Skeletal muscle satellite cell (primary cell): ENCODE measurements around the gene GABRE.

Experiments used
- H3K27me3 ChIP-seq: 2 replicates; pipeline ENCODE4 v1.7.0; 2013; ENCODE audit warnings: low read length; ENCODE audit not compliant: control insufficient read depth, insufficient read depth
- H3K36me3 ChIP-seq: 2 replicates; pipeline ENCODE4 v1.7.0; 2013; ENCODE audit warnings: mild to moderate bottlenecking, control low read depth, low read length; ENCODE audit not compliant: insufficient read depth
- H3K4me1 ChIP-seq: 2 replicates; pipeline ENCODE4 v1.7.0; 2013; ENCODE audit warnings: low read length; ENCODE audit not compliant: control insufficient read depth, insufficient read depth
- H3K4me2 ChIP-seq: 2 replicates; pipeline ENCODE4 v1.7.0; 2013; ENCODE audit warnings: mild to moderate bottlenecking, low read length
- H3K4me3 ChIP-seq: 2 replicates; pipeline ENCODE4 v1.7.0; 2013; ENCODE audit warnings: low read length
- H3K9ac ChIP-seq: 2 replicates; pipeline ENCODE4 v1.7.0; 2013; ENCODE audit warnings: mild to moderate bottlenecking, low read depth, low read length, moderate library complexity
- H3K9me3 ChIP-seq: replicated peaks from 2 replicates; pipeline ENCODE4 v1.7.0; 2013; ENCODE audit warnings: mild to moderate bottlenecking, control low read depth, low read length

The GABRE gene

DNA sequence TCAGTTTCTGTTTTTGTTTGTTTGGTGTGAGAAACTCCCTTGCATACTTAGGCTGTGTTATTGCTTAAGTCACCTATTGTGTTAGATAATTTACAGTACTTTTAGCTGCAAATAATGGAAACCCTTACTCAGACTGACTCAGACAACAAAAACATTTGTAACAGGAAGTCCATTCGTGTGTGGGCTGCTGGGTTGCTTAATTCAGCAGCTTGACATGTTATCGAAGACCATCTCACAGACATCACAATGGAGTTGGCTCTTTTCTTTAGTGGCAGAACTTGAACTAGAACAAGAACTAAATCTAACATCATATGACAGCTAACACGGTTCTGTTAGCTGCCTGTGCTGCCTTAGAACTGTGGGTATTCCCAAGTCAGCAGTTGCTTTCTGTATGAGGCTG, 9.9 kb upstream of the GABRE start:
- H3K4me3 ChIP-seq, result no peak overlapping the region
- H3K4me2 ChIP-seq, result peak overlapping the region; percentile 47
- H3K9me3 ChIP-seq, result no peaks in the 10 kb centered on the region
- H3K4me1 ChIP-seq, result peaks cover 57% of the 10 kb centered on the region
- H3K27me3 ChIP-seq, result no peaks in the 10 kb centered on the region
- H3K36me3 ChIP-seq, result no peaks in the 10 kb centered on the region
- peak overlapping the region; percentile 38 for H3K9ac ChIP-seq

DNA sequence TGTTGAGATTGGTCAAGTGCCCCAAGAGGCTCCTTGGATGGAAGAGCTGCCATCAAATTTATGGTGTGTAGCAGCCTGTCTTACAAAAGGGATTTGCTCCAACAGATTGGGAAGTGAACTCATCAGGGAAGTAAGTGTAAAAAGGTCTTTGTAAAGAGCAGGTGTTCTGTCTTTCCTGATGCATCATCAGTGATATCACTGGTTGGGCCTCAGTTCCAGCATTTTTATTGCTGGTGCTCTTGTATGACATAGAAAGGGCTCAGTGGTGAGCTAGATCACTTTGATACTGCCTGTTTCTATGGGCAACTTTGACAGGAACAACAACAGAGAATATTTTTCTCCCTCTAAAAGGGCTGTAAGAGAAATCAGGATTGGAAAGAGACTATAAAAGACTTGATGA, 8.7 kb upstream of the GABRE start:
- Histone ChIP-seq H3K27me3 (no peaks in the 10 kb centered on the region), H3K4me3 (no peak overlapping the region), H3K4me1 (peaks cover 57% of the 10 kb centered on the region), H3K9me3 (no peaks in the 10 kb centered on the region), H3K36me3 (no peaks in the 10 kb centered on the region), H3K9ac (no peak overlapping the region), H3K4me2 (no peak overlapping the region)

DNA sequence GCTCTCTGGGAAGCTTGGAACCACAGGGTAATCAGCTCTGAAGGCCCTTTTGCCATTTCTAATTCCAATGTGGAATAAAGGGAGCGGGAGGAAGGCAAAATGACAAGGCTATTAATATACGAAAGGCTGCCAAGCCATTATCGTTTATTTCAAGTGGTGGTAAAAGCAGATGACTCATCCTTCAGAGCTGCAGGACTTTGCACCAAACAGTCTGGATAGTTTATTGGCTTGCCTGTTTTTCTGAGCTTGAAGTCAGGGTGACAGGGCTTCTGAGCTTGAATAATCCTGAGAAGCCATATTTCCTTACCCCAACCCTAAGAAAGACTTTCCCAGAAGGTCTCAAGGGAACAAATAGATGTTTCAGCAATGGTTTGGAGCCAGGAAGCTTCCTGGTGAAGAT, 7.7 kb upstream of the GABRE start:
- Histone ChIP-seq H3K4me3 (no peak overlapping the region), H3K4me2 (peak overlapping the region; percentile 42), H3K36me3 (no peaks in the 10 kb centered on the region), H3K27me3 (no peaks in the 10 kb centered on the region), H3K9me3 (no peaks in the 10 kb centered on the region), H3K9ac (peak overlapping the region; percentile 14), H3K4me1 (peaks cover 57% of the 10 kb centered on the region)

DNA sequence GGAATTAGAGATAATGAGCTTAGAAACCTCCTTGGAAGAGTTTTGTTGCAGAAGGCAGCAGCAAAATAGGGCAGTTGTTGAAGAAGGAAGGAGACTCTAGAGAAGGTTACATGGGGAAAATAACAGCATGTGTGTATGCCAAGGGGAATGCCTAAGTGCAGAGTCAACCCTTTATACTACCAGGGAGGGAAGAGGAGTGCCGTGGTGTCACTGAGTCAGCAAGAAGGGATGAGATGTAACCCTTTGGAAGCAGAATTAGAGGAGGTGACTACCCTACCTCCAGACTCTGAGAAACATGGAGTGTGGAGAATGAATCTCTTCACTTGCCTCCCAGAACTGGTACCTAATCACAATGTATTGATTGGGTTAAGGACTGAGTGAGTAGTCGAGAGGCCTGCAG, 6.7 kb upstream of the GABRE start:
- H3K4me1 ChIP-seq, result peaks cover 50% of the 10 kb centered on the region
- peak overlapping the region; percentile 42 for H3K4me2 ChIP-seq
- peak overlapping the region; percentile 14 for H3K9ac ChIP-seq
- H3K36me3 ChIP-seq, result no peaks in the 10 kb centered on the region
- no peaks in the 10 kb centered on the region for H3K9me3 ChIP-seq
- no peaks in the 10 kb centered on the region for H3K27me3 ChIP-seq
- peak overlapping the region; percentile 48 for H3K4me3 ChIP-seq

DNA sequence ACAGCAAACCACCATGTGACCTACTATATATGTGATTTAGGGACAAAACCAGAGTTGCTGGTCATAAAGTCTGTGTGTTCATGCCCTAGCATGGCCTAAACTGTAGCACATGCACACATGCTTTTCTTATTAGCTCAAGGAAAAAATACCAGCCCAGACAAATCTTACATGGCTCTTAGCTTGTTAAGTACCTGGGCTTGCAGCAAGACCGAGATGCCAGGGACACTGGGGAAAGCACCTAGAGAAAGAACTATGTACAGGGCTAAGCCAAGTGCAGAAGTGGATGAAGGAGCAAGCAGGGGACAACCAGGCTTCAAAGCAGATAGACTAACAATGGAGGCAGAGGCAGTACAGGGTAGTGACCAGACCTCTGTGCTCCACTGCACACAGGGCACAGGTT, 3.4 kb upstream of the GABRE start:
- Histone ChIP-seq H3K4me3 (no peak overlapping the region), H3K4me2 (no peak overlapping the region), H3K9ac (no peak overlapping the region), H3K9me3 (no peaks in the 10 kb centered on the region), H3K36me3 (no peaks in the 10 kb centered on the region), H3K4me1 (peaks cover 20% of the 10 kb centered on the region), H3K27me3 (no peaks in the 10 kb centered on the region)

DNA sequence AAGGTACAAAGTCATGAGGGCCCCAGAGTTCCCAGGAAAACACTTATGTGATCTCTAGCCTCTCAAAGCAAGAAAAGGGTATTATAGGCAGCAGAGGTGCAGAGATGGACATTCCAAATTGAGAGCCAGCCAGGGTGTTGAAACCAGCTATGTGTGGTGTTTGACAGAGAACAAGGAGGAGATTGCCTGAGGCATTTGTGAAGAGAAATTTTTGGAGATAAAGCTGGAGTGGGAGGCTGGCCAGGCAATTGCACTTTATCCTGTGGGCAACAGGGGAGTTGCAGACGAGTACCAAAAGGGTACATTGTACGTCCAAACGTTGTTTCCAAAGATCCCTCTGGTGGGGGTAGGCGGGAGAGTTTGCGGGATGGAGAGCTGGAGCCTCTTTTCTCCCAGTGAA, 2.5 kb upstream of the GABRE start:
- H3K27me3 ChIP-seq, result no peaks in the 10 kb centered on the region
- no peak overlapping the region for H3K4me2 ChIP-seq
- H3K9me3 ChIP-seq, result no peaks in the 10 kb centered on the region
- H3K36me3 ChIP-seq, result no peaks in the 10 kb centered on the region
- H3K4me3 ChIP-seq, result no peak overlapping the region
- H3K9ac ChIP-seq, result no peak overlapping the region
- peaks cover 23% of the 10 kb centered on the region for H3K4me1 ChIP-seq

DNA sequence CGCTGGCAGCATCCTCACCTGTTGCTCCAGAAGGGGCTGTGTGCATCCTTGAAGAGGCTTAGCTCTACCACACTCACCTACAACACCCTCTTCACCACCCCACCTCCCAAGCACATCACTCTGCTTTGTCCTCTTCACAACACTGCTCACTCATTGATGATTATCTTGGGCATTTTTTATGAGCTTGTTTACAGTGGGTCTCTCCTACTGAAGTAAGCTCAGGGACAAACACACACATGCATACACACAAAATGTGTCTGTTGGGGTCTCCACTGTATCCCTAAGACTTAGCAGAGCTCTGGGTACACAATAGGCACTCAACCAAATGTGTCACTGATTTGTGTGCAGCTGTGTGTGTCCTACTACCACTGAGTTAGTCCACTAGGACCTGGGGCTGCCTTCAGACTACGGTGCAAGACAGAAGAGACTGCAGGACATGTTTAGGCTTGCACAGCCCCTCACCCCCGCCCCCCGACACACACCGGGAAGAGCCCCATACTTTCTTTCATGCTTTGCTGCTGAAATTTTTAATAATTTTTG, 1.3 kb upstream of the GABRE start:
- Histone ChIP-seq H3K4me3 (no peak overlapping the region), H3K9me3 (no peaks in the 10 kb centered on the region), H3K4me1 (peaks cover 18% of the 10 kb centered on the region), H3K9ac (no peak overlapping the region), H3K27me3 (no peaks in the 10 kb centered on the region), H3K36me3 (no peaks in the 10 kb centered on the region), H3K4me2 (no peak overlapping the region)

DNA sequence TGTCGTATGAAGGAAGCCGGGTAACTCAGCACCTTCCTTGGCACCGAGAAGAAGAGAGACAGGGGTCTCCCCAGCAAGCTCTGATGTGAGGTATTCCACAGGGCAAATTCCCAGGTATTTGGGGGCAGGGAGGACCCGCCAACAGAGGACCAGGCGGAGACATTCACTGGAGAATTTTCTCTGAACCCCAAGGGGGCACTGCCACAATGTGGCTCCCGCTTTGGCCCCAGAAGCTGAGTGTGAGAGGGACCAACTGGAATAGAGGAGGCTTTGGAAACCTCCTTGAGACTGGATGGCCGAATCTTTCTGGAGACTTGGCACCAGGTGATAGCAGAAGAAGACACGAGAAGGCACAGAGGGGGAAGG, 735 bp upstream of the GABRE start:
- Histone ChIP-seq H3K4me2 (peak overlapping the region; percentile 82), H3K4me3 (no peak overlapping the region), H3K9me3 (no peaks in the 10 kb centered on the region), H3K27me3 (no peaks in the 10 kb centered on the region), H3K4me1 (peaks cover 18% of the 10 kb centered on the region), H3K36me3 (no peaks in the 10 kb centered on the region), H3K9ac (no peak overlapping the region)

DNA sequence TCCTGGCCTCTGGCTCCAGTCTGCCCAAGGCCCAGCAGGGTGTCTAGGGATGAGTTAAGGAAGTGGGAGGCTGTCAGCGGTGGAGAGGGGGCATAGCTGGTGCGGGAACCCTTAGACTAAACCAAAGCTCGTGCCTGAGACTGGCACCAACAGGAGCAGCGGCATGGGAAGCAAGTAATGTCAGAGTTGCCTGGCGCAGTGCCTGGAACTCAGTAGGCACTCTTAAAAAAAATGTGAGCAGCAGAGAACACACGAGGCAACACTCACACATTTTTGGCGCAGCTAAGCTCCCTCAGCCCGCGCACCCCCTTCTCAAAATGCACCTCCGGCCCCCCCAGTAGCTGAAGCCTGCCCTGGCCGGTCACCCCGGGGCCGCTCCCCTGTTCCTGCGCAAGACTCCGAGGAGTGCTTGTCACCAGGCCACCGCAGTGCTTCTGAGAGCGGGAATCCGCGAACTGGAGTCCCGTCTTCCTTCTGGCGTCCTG, 583 bp downstream of the GABRE start:
- Histone ChIP-seq H3K4me3 (peak overlapping the region; percentile 75), H3K4me1 (peaks cover 22% of the 10 kb centered on the region), H3K27me3 (no peaks in the 10 kb centered on the region), H3K9me3 (no peaks in the 10 kb centered on the region), H3K9ac (peak overlapping the region; percentile 84), H3K36me3 (peaks cover 3% of the 10 kb centered on the region), H3K4me2 (peak overlapping the region; percentile 82)

DNA sequence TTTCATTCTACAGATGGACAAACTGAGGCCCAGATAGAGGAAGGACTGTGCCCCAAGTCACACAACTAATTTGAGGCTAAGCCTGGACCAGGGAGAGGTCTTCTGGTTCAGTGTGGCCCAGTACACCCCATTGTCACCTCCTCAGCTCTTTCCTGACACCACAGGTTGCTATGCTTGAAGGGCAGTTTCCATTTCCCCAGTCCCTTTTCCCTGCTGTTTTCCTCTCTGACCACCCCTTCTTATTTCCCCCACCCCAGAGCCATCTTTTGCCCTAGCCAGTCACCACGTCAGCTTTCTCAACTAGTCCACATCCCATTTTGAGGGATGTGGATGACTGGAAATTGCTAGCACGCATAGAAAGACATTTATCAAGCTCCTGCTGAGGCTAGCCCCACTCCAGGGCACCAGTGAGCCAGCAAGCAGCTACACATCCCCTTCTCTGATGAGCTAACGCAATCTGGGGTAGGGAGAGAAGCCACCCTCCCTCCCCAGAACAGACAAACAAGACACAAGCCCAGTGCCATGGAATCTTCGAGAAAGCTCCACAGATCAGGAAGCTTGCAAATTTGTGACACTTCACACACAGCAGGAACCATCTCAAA, 1.3 kb downstream of the GABRE start:
- peak overlapping the region; percentile 84 for H3K9ac ChIP-seq
- H3K4me2 ChIP-seq, result peak overlapping the region; percentile 82
- no peaks in the 10 kb centered on the region for H3K27me3 ChIP-seq
- H3K36me3 ChIP-seq, result peaks cover 10% of the 10 kb centered on the region
- peak overlapping the region; percentile 75 for H3K4me3 ChIP-seq
- no peaks in the 10 kb centered on the region for H3K9me3 ChIP-seq
- peaks cover 22% of the 10 kb centered on the region for H3K4me1 ChIP-seq

DNA sequence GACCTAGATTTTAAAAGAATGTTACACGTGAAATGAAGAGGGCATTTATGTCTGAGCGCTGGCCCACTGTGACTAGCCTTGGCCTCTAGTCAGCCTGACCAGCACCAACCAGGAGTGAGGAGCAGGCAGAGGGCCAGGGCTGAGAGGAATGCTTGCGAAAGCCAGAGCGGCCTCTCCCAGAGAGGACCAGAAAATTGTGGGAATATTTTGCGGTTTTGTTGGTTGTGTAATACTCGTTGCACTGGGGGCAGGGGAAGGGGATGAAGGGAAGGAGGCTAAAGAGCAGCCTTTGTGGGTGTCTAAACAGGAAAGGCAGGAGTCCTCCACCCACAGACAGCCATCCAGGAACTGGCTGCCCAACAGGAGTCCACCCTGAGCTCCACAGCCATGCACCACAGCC, 3.8 kb downstream of the GABRE start:
- no peaks in the 10 kb centered on the region for H3K9me3 ChIP-seq
- peaks cover 22% of the 10 kb centered on the region for H3K4me1 ChIP-seq
- no peaks in the 10 kb centered on the region for H3K27me3 ChIP-seq
- H3K4me3 ChIP-seq, result peak overlapping the region; percentile 75
- H3K36me3 ChIP-seq, result peaks cover 13% of the 10 kb centered on the region
- H3K9ac ChIP-seq, result peak overlapping the region; percentile 34
- peak overlapping the region; percentile 82 for H3K4me2 ChIP-seq

DNA sequence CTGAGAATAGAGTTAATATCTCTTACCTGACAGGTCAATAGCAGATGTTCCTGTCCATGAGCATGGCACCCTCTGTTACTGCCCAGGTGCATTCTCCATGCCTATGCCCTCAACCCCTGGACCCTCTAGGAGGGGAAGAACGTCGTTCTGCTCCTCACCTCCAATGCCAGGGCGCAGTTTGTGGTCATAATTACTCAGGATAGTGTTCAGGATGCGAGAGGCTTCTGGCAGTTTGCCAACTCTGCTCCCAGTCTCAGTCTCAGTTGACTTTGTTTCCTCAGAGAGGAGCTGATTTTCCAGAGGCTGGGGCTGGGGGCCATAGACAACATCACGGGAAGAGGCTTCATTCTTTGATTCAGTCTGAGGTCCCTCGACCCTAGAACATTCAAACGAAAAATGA, 4.4 kb downstream of the GABRE start:
- Histone ChIP-seq H3K9ac (peak overlapping the region; percentile 30), H3K27me3 (no peaks in the 10 kb centered on the region), H3K4me3 (no peak overlapping the region), H3K4me1 (peaks cover 22% of the 10 kb centered on the region), H3K36me3 (peaks cover 13% of the 10 kb centered on the region), H3K9me3 (no peaks in the 10 kb centered on the region), H3K4me2 (peak overlapping the region; percentile 24)
